Parathyroid adenoma (tissue), 2 donors: ENCODE measurements around the gene SLC52A1.

Experiments used
- H2AFZ ChIP-seq: fragments of 300-600 bp; sonication (generic); one replicate; pipeline ENCODE4 v1.7.0; 2017; ENCODE audit warnings: antibody characterized with exemption, mild to moderate bottlenecking
- H3K27ac ChIP-seq: fragments of 300-600 bp; sonication (generic); one replicate; pipeline ENCODE4 v1.7.0; 2017
- H3K27me3 ChIP-seq: fragments of 300-600 bp; sonication (generic); one replicate; pipeline ENCODE4 v1.7.0; 2017; ENCODE audit warnings: low read length; ENCODE audit not compliant: control insufficient read depth, insufficient read depth
- H3K36me3 ChIP-seq: fragments of 300-600 bp; sonication (generic); one replicate; pipeline ENCODE4 v1.7.0; 2017; ENCODE audit warnings: low read length; ENCODE audit not compliant: control insufficient read depth, insufficient read depth
- H3K4me1 ChIP-seq: fragments of 300-600 bp; sonication (generic); one replicate; pipeline ENCODE4 v1.7.0; 2017; ENCODE audit warnings: control low read depth
- H3K4me2 ChIP-seq: fragments of 300-600 bp; sonication (generic); one replicate; pipeline ENCODE4 v1.7.0; 2017; ENCODE audit warnings: low read length
- H3K4me3 ChIP-seq: fragments of 300-600 bp; sonication (generic); one replicate; pipeline ENCODE4 v1.7.0; 2017; ENCODE audit warnings: low read depth, low read length
- H3K79me2 ChIP-seq: fragments of 300-600 bp; sonication (generic); one replicate; pipeline ENCODE4 v1.7.0; 2017; ENCODE audit warnings: control low read depth
- H3K9ac ChIP-seq: fragments of 300-600 bp; sonication (generic); one replicate; pipeline ENCODE4 v1.7.0; 2017; ENCODE audit warnings: mild to moderate bottlenecking
- H3K9me3 ChIP-seq: fragments of 300-600 bp; sonication (generic); one replicate; pipeline ENCODE4 v1.7.0; 2017; ENCODE audit warnings: low read length; ENCODE audit not compliant: control insufficient read depth
- CTCF ChIP-seq: fragments of 300-600 bp; sonication (generic); IDR thresholded peaks from one replicate; pipeline ENCODE4 v1.7.0; 2017; ENCODE audit warnings: antibody characterized with exemption, mild to moderate bottlenecking
- donor health status: primary hyperparathyroidism.

Gene SLC52A1

GRCh38 chr17:4994081-4994595 lies 41.1 kb downstream of the SLC52A1 start:
- no peaks in the 10 kb centered on the region for H3K9me3 ChIP-seq
- H3K27me3 ChIP-seq = no peaks in the 10 kb centered on the region
- peaks cover 5% of the 10 kb centered on the region for H3K4me1 ChIP-seq
- no peak overlapping the region for H3K27ac ChIP-seq
- no peak overlapping the region for H3K4me2 ChIP-seq
- no peaks in the 10 kb centered on the region for H3K79me2 ChIP-seq
- H3K9ac ChIP-seq = no peak overlapping the region
- no peak overlapping the region for H3K4me3 ChIP-seq
- H3K36me3 ChIP-seq = no peaks in the 10 kb centered on the region
- TF ChIP-seq CTCF = no peak
- H2AFZ ChIP-seq = no peak overlapping the region

- peak overlapping the region; percentile 87 for H3K4me3 ChIP-seq
- H3K27me3 ChIP-seq = no peaks in the 10 kb centered on the region
- peak overlapping the region; percentile 74 for H3K9ac ChIP-seq
- peak overlapping the region; percentile 81 for H2AFZ ChIP-seq
- peaks cover 9% of the 10 kb centered on the region for H3K4me1 ChIP-seq
- no peaks in the 10 kb centered on the region for H3K9me3 ChIP-seq
- H3K79me2 ChIP-seq = peaks cover 2% of the 10 kb centered on the region
- no peaks in the 10 kb centered on the region for H3K36me3 ChIP-seq
- TF ChIP-seq CTCF = no peak
- peak overlapping the region; percentile 76 for H3K27ac ChIP-seq
- peak overlapping the region; percentile 90 for H3K4me2 ChIP-seq
These were observed 47.3 kb downstream of the SLC52A1 start for GRCh38 chr17:4987767-4988567.

DNA sequence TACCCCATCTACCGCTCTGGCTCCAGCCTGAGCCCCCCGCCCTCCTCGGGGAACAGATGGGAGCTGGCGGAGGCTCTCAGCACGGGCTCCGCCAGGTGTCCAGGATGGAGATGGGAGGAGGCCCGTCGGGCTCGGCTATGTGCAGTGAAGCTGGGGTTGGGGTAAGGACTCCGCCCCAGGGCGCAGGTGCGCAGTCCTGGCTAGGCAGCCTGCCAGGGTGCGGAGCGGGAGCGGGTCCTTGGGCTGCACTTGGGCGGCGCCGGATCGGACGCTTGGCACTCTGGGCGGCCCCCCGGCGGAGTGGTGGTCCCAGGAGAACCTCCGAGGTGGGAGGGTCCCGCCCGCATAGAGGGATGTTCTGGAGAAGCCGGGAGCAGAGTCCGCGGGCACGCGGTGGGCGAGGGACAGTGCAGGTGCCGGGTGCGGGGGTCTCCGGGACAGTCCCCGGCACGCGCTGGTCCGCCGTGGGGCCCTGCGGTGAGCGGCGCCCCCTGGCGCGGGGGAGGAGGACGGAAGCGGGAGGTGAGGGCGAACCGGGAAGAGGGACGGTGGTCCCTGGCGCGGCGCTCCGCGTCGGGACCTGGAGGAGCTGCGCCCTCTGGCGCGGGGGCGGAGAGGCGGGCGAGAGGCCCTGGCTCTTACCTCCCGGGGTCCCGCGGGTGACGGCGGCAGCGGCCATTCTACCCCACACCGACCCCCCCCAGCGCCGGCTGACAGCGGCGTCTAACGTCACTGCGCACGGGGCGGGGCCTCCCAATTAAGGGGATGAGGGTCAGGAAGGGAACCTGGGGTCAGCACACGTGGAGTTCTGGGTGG lies 48.1 kb downstream of the SLC52A1 start, which contains the start of gene CAMTA2:
TSS of gene CAMTA2 (minus strand) at position 725 of the 816 bp plus-strand sequence. CDS start 1,453 bp downstream, outside the sequence.
- no peaks in the 10 kb centered on the region for H3K27me3 ChIP-seq

GRCh38 chr17:4986403-4986802 lies 48.8 kb downstream of the SLC52A1 start:
- Histone ChIP-seq H3K4me2 (peak overlapping the region; percentile 90), H3K36me3 (no peaks in the 10 kb centered on the region), H3K4me1 (peaks cover 9% of the 10 kb centered on the region), H3K27me3 (no peaks in the 10 kb centered on the region), H3K79me2 (peaks cover 2% of the 10 kb centered on the region), H2AFZ (peak overlapping the region; percentile 81), H3K4me3 (peak overlapping the region; percentile 87), H3K27ac (peak overlapping the region; percentile 76), H3K9ac (no peak overlapping the region), H3K9me3 (no peaks in the 10 kb centered on the region)
- TF ChIP-seq CTCF = no peak

More for the DNA sequence above, 48.1 kb downstream of the SLC52A1 start, which contains the start of gene CAMTA2:
- peak within 1 kb of the TSS; percentile 87 for H3K4me3 ChIP-seq
- H3K9ac ChIP-seq = peak within 1 kb of the TSS; percentile 74
- H3K79me2 ChIP-seq = peaks cover 2% of the 10 kb centered on the region
- H3K9me3 ChIP-seq = no peaks in the 10 kb centered on the region
- H2AFZ ChIP-seq = peak within 1 kb of the TSS; percentile 81
- no peaks in the 10 kb centered on the region for H3K36me3 ChIP-seq
- H3K27ac ChIP-seq = peak within 1 kb of the TSS; percentile 76
- peak within 1 kb of the TSS; percentile 90 for H3K4me2 ChIP-seq
- peak; percentile 87 for TF ChIP-seq CTCF
- peaks cover 9% of the 10 kb centered on the region for H3K4me1 ChIP-seq
